Fibroblast of skin of right quadriceps (primary cell): Measurements from ENCODE around the gene STK38.
"Not testable (repeated sequence)": the region's sequence is repeated elsewhere in the genome, so short reads cannot be mapped to it uniquely, and the experiment has no call there.

Source experiments
- DNase-seq: peaks from one replicate; pipeline ENCODE4 v3.0.0-alpha.2; 2013

STK38 gene

GRCh38 chr6:36479256-36479655 lies 68.0 kb downstream of the STK38 start:
- no peak for DNase-seq

- DNase-seq: no peak
Measured at GRCh38 chr6:36478051-36478526, 69.2 kb downstream of the STK38 start.

- DNase-seq: no peak
Measured at GRCh38 chr6:36469946-36470345, 77.3 kb downstream of the STK38 start.

- DNase-seq: no peak
Measured at GRCh38 chr6:36469148-36469661, 78.1 kb downstream of the STK38 start.

- no peak for DNase-seq
Measured at GRCh38 chr6:36467625-36468024, 79.7 kb downstream of the STK38 start.

GRCh38 chr6:36464233-36464632 lies 83.0 kb downstream of the STK38 start:
- no peak for DNase-seq

GRCh38 chr6:36463676-36464075 lies 83.6 kb downstream of the STK38 start:
- peak; percentile 52 for DNase-seq

GRCh38 chr6:36461646-36462045 lies 85.6 kb downstream of the STK38 start:
- DNase-seq: no peak

GRCh38 chr6:36460916-36461315 lies 86.4 kb downstream of the STK38 start:
- no peak for DNase-seq

GRCh38 chr6:36459501-36459900 lies 87.8 kb downstream of the STK38 start:
- no peak for DNase-seq

GRCh38 chr6:36455486-36456027 lies 91.7 kb downstream of the STK38 start:
- DNase-seq: no peak

- DNase-seq: not testable (repeated sequence)
Measured at GRCh38 chr6:36452897-36453296, 94.4 kb downstream of the STK38 start.

GRCh38 chr6:36449173-36449572 lies 98.1 kb downstream of the STK38 start:
- DNase-seq: not testable (repeated sequence)

- no peak for DNase-seq
Measured at GRCh38 chr6:36445621-36446020, 101.7 kb downstream of the STK38 start.

- DNase-seq: peak; percentile 72
Measured at GRCh38 chr6:36444470-36444869, 102.8 kb downstream of the STK38 start.
